GM12801 (cell line): ENCODE data around the gene RAB6A.

Source experiments
- TF ChIP-seq, protein P1 (sequence below): IDR thresholded peaks from one replicate; pipeline ENCODE4 v1.5.1; 2011; ENCODE audit warnings: control low read depth; ENCODE audit not compliant: insufficient read length; ENCODE audit errors: extremely low read depth

RAB6A gene

GRCh38 chr11:73795925-73796632, 35.2 kb upstream of the RAB6A start:
- TF ChIP-seq, protein P1, sequence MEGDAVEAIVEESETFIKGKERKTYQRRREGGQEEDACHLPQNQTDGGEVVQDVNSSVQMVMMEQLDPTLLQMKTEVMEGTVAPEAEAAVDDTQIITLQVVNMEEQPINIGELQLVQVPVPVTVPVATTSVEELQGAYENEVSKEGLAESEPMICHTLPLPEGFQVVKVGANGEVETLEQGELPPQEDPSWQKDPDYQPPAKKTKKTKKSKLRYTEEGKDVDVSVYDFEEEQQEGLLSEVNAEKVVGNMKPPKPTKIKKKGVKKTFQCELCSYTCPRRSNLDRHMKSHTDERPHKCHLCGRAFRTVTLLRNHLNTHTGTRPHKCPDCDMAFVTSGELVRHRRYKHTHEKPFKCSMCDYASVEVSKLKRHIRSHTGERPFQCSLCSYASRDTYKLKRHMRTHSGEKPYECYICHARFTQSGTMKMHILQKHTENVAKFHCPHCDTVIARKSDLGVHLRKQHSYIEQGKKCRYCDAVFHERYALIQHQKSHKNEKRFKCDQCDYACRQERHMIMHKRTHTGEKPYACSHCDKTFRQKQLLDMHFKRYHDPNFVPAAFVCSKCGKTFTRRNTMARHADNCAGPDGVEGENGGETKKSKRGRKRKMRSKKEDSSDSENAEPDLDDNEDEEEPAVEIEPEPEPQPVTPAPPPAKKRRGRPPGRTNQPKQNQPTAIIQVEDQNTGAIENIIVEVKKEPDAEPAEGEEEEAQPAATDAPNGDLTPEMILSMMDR, result no peak

- TF ChIP-seq, protein P1, result no peak
Observed at GRCh38 chr11:73792584-73792983, 31.7 kb upstream of the RAB6A start.

- TF ChIP-seq, protein P1, result no peak
Observed at GRCh38 chr11:73789279-73789670, 28.4 kb upstream of the RAB6A start.

GRCh38 chr11:73787643-73788558, 27.0 kb upstream of the RAB6A start, which contains the start of gene MRPL48:
TSS of gene MRPL48 (plus strand) at chr11:73787874. CDS start at chr11:73787972, 98 bp downstream.
- TF ChIP-seq, protein P1, result no peak

DNA sequence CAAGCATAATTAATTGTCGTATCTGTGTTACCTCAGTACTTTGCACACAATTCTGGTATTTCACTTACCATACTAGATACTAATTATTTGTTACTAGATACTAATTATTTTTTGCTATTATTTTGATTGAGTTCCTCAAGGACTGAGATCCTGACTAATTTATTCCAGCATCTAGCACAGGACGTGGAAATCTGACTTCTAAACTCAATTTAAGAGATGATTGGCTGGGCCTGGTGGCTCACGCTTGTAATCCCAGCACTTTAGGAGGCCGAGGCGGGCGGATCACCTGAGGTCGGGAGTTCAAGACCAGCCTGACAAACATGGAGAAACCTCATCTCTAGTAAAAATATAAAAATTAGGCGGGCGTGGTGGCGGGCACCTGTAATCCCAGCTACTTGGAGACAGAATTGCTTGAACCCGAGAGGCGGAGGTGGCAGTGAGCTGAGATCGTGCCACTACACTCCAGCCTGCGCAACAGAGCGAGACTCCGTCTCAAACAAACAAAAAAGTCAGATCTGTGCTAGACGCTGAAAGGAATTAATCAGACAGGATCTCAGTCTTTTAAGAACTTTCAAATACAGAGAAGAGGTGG, 26.3 kb upstream of the RAB6A start:
- TF ChIP-seq, protein P1, result no peak

- TF ChIP-seq, protein P1, result no peak
Observed at GRCh38 chr11:73784734-73785133, 23.9 kb upstream of the RAB6A start.

GRCh38 chr11:73784080-73784634, 23.3 kb upstream of the RAB6A start:
- TF ChIP-seq, protein P1, result no peak
